NB4 (cell line): ENCODE results near the gene PIR.
A peak's percentile ranks its signal among the peaks of the same experiment; 100 is the strongest.

Source experiments
- DNase-seq: peaks from one replicate; pipeline ENCODE4 v3.0.0; 2010; ENCODE audit warnings: low read depth
- H3K4me3 ChIP-seq: one replicate; pipeline ENCODE4 v1.5.1; 2011; ENCODE audit warnings: mild to moderate bottlenecking, low read depth, low read length, moderate library complexity
- CTCF ChIP-seq: IDR thresholded peaks from one replicate; pipeline ENCODE4 v1.5.1; 2012; ENCODE audit warnings: low read depth, low read length
- MYC ChIP-seq: IDR thresholded peaks from 2 replicates; pipeline ENCODE4 v1.6.1; 2011; ENCODE audit warnings: low read depth, low read length
- POLR2A ChIP-seq: IDR thresholded peaks from 2 replicates; pipeline ENCODE4 v1.6.1; 2011; ENCODE audit warnings: mild to moderate bottlenecking; ENCODE audit not compliant: insufficient read length; ENCODE audit errors: extremely low read depth
- TF ChIP-seq, protein P1 (sequence below): IDR thresholded peaks from 2 replicates; pipeline ENCODE4 v1.6.1; 2011; ENCODE audit warnings: low read depth, low read length

PIR gene

DNA sequence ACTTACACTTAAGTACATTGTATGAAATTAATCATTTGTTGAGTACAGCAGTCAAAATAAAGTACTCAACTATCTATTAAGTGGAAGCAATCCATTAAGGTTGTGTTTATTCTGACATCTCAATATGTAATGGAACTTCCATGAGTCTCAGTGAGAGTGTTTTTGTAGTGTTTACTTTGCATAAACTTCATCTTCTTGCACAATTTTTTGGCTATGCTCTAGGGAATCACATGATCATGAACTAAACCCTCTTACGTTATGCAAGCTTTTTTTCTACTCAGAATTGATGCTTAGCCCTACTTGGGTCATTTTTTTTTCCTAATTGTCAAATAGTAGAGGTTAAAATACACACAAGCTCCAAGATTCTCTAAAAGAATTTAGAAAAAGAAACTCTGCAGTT lies 136.7 kb downstream of the PIR start:
- peak; percentile 11 for DNase-seq
- TF ChIP-seq POLR2A, result no peak
- TF ChIP-seq, protein P1, sequence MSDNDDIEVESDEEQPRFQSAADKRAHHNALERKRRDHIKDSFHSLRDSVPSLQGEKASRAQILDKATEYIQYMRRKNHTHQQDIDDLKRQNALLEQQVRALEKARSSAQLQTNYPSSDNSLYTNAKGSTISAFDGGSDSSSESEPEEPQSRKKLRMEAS, result no peak
- TF ChIP-seq MYC, result no peak
- TF ChIP-seq CTCF, result no peak
- H3K4me3 ChIP-seq, result no peak overlapping the region

DNA sequence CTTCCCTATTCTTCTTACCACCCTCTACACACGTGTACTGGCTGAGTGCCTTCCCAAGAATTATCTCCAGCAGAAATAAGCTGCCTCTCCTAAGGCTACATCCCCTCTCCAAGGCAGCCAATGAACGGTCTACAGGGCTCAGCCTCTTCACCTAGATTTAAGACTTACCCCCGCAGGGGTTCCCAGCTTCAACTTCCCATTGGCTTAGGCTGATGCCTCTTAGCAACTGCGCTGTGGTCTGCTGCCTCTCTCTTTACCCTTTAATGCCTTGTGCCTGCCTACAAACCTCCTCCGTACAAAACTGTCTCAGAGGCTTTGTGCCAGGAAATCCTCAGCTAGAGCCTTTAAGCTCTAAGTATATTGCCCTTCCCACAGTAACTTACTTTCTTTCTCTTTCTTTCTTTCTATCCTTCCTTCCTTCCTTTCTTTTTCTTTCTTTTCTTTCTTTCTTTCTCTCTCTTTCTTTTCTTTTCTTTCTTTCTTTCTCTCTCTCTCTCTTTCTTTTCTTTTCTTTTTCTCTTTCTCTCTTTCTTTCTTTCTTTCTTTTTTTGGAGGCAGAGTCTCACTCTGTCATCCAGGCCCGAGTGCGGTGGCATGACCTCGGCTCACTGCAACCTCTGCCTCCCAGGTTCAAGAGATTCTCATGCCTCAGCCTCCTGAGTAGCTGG lies 142.7 kb downstream of the PIR start:
- no peak overlapping the region for H3K4me3 ChIP-seq
- DNase-seq, result no peak
- TF ChIP-seq, protein P1, result no peak
- TF ChIP-seq MYC, result no peak
- TF ChIP-seq CTCF, result no peak
- no peak for TF ChIP-seq POLR2A

- TF ChIP-seq, protein P1, result no peak
- TF ChIP-seq POLR2A (no peak), CTCF (peak; percentile 20), MYC (no peak)
- peak; percentile 69 for DNase-seq
- no peak overlapping the region for H3K4me3 ChIP-seq
These were observed 144.1 kb downstream of the PIR start for GRCh38 chrX:15349046-15349445.

- DNase-seq, result no peak
- TF ChIP-seq CTCF (no peak), MYC (no peak)
- TF ChIP-seq, protein P1, result no peak
- H3K4me3 ChIP-seq, result no peak overlapping the region
These were observed 147.2 kb downstream of the PIR start for GRCh38 chrX:15345976-15346375.

- no peak overlapping the region for H3K4me3 ChIP-seq
- no peak for DNase-seq
These were observed 149.0 kb downstream of the PIR start for GRCh38 chrX:15344106-15344505.

More at GRCh38 chrX:15344106-15344505, 149.0 kb downstream of the PIR start:
- TF ChIP-seq MYC (no peak), POLR2A (no peak), CTCF (no peak)
- TF ChIP-seq, protein P1, result no peak
